Measurements from ENCODE around the gene CLBA1. TPM values are rescaled to one million over a fixed set of nuclear protein-coding genes. Genes with fewer than 3 reads are reported as not detected.

The CLBA1 gene
- total and polyA plus RNA-seq, 2 experiments from 2014 or later: 1.6 to 1.8 TPM

DNA sequence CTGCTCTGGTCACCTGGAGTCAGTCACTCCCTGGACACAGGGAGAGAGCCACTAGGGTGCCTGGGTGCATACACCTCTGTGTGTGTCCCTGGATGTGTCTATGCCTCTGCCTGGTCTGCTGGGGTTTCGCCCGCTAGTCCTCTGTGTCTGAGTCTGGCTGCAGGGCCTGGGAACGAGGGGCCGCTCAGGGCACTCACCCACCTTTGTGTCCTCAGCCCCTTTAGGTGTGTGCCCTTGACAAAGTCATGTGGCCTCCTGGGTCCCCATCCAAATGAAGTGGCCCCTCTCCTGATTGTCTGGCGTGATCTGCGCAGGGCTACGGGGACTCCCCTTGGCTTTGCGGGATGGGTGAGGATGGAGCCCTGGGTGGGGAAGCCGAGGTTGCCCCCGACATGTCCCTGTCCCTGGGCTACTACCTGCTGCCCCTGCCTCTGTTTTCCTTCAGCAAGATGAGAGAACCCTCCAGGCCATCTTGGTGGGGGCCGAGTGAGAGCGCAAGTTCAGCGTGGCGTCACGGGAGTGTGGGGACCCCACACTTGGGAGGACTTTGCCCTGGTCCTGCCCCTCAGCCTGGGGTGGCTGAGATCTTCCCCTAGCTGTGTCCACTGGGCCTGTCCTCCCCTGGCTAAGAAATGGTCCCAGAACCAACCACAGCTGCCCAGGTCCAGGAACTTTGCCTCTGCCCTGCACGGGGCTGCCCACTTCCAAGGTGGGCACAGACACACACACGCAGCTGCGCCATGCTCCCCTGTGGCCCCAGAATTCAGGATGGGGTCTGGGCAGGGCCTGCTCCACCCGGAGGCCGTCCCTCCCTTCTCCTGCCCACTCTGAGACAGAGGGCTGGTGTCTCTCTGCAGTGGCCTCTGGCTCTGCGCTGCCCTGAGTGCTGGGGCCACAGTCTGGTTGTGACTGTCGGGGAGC lies 4.7 kb upstream of the CLBA1 start:
- TF ChIP-seq ZNF331 (CRISPR knock-in tag; IDR thresholded peaks at IDR 0.05; ENCODE audit: low read depth) (no peak), EZH2phosphoT487 (IDR thresholded peaks at IDR 0.05; ENCODE audit: unreplicated experiment) (no peak), POLR2AphosphoS5 (IDR thresholded peaks at IDR 0.05; ENCODE audit: low read depth) (no peak), NANOG (IDR thresholded peaks at IDR 0.05; ENCODE audit: borderline replicate concordance) (no peak), STAT1 (IDR thresholded peaks at IDR 0.05; ENCODE audit: unreplicated experiment) (no peak), REST (IDR thresholded peaks at IDR 0.05; ENCODE audit: unreplicated experiment) (no peak), ZNF114 (CRISPR knock-in tag; IDR thresholded peaks at IDR 0.05) (no peak)
- TF ChIP-seq, protein P1, sequence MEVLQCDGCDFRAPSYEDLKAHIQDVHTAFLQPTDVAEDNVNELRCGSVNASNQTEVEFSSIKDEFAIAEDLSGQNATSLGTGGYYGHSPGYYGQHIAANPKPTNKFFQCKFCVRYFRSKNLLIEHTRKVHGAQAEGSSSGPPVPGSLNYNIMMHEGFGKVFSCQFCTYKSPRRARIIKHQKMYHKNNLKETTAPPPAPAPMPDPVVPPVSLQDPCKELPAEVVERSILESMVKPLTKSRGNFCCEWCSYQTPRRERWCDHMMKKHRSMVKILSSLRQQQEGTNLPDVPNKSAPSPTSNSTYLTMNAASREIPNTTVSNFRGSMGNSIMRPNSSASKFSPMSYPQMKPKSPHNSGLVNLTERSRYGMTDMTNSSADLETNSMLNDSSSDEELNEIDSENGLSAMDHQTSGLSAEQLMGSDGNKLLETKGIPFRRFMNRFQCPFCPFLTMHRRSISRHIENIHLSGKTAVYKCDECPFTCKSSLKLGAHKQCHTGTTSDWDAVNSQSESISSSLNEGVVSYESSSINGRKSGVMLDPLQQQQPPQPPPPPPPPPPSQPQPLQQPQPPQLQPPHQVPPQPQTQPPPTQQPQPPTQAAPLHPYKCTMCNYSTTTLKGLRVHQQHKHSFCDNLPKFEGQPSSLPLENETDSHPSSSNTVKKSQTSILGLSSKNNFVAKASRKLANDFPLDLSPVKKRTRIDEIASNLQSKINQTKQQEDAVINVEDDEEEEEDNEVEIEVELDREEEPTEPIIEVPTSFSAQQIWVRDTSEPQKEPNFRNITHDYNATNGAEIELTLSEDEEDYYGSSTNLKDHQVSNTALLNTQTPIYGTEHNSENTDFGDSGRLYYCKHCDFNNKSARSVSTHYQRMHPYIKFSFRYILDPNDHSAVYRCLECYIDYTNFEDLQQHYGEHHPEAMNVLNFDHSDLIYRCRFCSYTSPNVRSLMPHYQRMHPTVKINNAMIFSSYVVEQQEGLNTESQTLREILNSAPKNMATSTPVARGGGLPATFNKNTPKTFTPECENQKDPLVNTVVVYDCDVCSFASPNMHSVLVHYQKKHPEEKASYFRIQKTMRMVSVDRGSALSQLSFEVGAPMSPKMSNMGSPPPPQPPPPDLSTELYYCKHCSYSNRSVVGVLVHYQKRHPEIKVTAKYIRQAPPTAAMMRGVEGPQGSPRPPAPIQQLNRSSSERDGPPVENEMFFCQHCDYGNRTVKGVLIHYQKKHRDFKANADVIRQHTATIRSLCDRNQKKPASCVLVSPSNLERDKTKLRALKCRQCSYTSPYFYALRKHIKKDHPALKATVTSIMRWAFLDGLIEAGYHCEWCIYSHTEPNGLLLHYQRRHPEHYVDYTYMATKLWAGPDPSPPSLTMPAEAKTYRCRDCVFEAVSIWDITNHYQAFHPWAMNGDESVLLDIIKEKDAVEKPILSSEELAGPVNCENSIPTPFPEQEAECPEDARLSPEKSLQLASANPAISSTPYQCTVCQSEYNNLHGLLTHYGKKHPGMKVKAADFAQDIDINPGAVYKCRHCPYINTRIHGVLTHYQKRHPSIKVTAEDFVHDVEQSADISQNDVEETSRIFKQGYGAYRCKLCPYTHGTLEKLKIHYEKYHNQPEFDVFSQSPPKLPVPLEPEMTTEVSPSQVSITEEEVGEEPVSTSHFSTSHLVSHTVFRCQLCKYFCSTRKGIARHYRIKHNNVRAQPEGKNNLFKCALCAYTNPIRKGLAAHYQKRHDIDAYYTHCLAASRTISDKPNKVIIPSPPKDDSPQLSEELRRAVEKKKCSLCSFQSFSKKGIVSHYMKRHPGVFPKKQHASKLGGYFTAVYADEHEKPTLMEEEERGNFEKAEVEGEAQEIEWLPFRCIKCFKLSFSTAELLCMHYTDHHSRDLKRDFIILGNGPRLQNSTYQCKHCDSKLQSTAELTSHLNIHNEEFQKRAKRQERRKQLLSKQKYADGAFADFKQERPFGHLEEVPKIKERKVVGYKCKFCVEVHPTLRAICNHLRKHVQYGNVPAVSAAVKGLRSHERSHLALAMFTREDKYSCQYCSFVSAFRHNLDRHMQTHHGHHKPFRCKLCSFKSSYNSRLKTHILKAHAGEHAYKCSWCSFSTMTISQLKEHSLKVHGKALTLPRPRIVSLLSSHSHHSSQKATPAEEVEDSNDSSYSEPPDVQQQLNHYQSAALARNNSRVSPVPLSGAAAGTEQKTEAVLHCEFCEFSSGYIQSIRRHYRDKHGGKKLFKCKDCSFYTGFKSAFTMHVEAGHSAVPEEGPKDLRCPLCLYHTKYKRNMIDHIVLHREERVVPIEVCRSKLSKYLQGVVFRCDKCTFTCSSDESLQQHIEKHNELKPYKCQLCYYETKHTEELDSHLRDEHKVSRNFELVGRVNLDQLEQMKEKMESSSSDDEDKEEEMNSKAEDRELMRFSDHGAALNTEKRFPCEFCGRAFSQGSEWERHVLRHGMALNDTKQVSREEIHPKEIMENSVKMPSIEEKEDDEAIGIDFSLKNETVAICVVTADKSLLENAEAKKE (CRISPR knock-in tag; IDR thresholded peaks at IDR 0.05): no peak
- Mint-ChIP-seq H3K4me3 (no peak overlapping the region), H3K9me3 (no peaks in the 10 kb centered on the region; the same call in 2 of the 3 replicates), H3K27me3 (ENCODE audit: insufficient read depth, low read depth, poor library complexity) (peaks cover 33% of the 10 kb centered on the region), H3K4me1 (peaks cover 9% of the 10 kb centered on the region; the same call in 2 of the 3 replicates), H3K36me3 (ENCODE audit: low read depth) (no peaks in the 10 kb centered on the region), H3K27ac (no peak overlapping the region)
- Histone ChIP-seq H3K9me2 (ENCODE audit: insufficient read depth) (no peaks in the 10 kb centered on the region), H3K27ac (ENCODE audit: low read depth) (no peak overlapping the region), H3K4me2 (no peak overlapping the region), H3K4me3 (no peak overlapping the region), H3K27me3 (ENCODE audit: insufficient read depth) (peaks cover 34% of the 10 kb centered on the region), H3K36me3 (ENCODE audit: insufficient read depth) (no peaks in the 10 kb centered on the region), H3K4me1 (ENCODE audit: insufficient read depth) (peaks cover 4% of the 10 kb centered on the region; the same call in 1 of the 2 replicates), H3K79me2 (replicated peaks; ENCODE audit: insufficient read depth) (no peaks in the 10 kb centered on the region), H3F3A (replicated peaks; ENCODE audit: low read depth) (no peaks in the 10 kb centered on the region), H2AFZ (no peak overlapping the region), H4K20me1 (replicated peaks; ENCODE audit: insufficient read depth) (no peaks in the 10 kb centered on the region)
- DNase-seq (ENCODE audit: low spot score): no peak
- ATAC-seq: no peak

All from GM23338 (cell line).